Endothelial cell of umbilical vein (primary cell): ENCODE data around the gene PTPRT.

Experiments
- EZH2 ChIP-seq: IDR thresholded peaks from 2 replicates; pipeline ENCODE4 v1.6.1; 2012; ENCODE audit warnings: borderline replicate concordance, low read depth, mild to moderate bottlenecking, moderate library complexity, low read length, inconsistent platforms; ENCODE audit not compliant: severe bottlenecking
- JUN ChIP-seq: IDR thresholded peaks from 2 replicates; pipeline ENCODE4 v1.6.1; 2011; ENCODE audit warnings: borderline replicate concordance, low read depth; ENCODE audit not compliant: insufficient read length, insufficient read depth
- POLR2A ChIP-seq: IDR thresholded peaks from 2 replicates; pipeline ENCODE4 v1.6.1; 2012; ENCODE audit warnings: low read depth, mild to moderate bottlenecking, control low read depth, low read length
- TF ChIP-seq, protein P1 (sequence below), 2 donors: IDR thresholded peaks; 1 replicate in 1 of 2; 2 replicates in 1 of 2; pipeline ENCODE4 v1.5.1; 2011; ENCODE audit warnings: low read length in 2 of 2, mild to moderate bottlenecking in 2 of 2, moderate library complexity in 2 of 2, control low read depth in 1 of 2, inconsistent platforms in 1 of 2, low read depth in 1 of 2; ENCODE audit not compliant: insufficient read depth in 1 of 2; ENCODE audit errors: extremely low read depth in 1 of 2

DNA sequence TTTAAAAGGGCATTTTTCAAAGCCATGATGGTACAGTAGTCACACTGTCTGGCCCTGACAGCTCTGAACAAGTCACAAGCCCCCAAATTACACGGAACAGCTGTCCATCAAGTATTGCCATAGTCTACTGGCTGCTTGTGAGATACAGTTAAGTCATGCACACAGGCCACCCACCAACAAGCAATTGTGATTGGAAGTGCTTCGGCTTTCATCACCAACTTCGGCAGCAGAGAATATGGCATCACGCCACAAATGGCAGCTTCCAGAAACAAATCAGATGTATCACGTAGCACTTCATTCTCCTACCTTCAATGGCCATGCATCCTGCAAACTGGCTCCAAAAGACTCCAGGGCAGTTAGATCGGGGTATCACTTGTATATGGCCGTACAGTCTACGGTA, 160.5 kb downstream of the PTPRT start:
- TF ChIP-seq, protein P1, sequence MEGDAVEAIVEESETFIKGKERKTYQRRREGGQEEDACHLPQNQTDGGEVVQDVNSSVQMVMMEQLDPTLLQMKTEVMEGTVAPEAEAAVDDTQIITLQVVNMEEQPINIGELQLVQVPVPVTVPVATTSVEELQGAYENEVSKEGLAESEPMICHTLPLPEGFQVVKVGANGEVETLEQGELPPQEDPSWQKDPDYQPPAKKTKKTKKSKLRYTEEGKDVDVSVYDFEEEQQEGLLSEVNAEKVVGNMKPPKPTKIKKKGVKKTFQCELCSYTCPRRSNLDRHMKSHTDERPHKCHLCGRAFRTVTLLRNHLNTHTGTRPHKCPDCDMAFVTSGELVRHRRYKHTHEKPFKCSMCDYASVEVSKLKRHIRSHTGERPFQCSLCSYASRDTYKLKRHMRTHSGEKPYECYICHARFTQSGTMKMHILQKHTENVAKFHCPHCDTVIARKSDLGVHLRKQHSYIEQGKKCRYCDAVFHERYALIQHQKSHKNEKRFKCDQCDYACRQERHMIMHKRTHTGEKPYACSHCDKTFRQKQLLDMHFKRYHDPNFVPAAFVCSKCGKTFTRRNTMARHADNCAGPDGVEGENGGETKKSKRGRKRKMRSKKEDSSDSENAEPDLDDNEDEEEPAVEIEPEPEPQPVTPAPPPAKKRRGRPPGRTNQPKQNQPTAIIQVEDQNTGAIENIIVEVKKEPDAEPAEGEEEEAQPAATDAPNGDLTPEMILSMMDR (IDR thresholded peaks at IDR 0.05; ENCODE audit: extremely low read depth in 1 of 2, insufficient read depth in 1 of 2, low read depth in 1 of 2, low read length in 2 of 2) = no peak
- no peak for TF ChIP-seq EZH2
- no peak for TF ChIP-seq POLR2A
- no peak for TF ChIP-seq JUN
